Neural progenitor cell (in vitro differentiated cells): Measurements from ENCODE around the gene CTNNA3. TPM values are rescaled to one million over a fixed set of nuclear protein-coding genes. Genes with fewer than 3 reads are reported as not detected.

Experiments
- DNase-seq: peaks from one replicate; pipeline ENCODE4 v3.0.0-alpha.2; 2016; ENCODE audit warnings: low spot score
- H2AFZ ChIP-seq: fragments of 200-600 bp; sonication (generic); replicated peaks from 2 replicates; pipeline ENCODE4 v1.6.1; 2016; ENCODE audit warnings: antibody characterized with exemption
- H3F3A ChIP-seq: fragments of 200-600 bp; sonication (generic); 2 replicates; pipeline ENCODE4 v1.6.1; 2016; ENCODE audit warnings: antibody characterized with exemption, low read depth
- H3K27ac ChIP-seq: fragments of 200-600 bp; sonication (generic); 2 replicates; pipeline ENCODE4 v1.5.1; 2016; ENCODE audit warnings: mild to moderate bottlenecking
- H3K27me3 ChIP-seq: fragments of 200-600 bp; sonication (generic); 2 replicates; pipeline ENCODE4 v1.6.1; 2016; ENCODE audit warnings: mild to moderate bottlenecking, moderate library complexity
- H3K36me3 ChIP-seq: fragments of 200-600 bp; sonication (generic); 2 replicates; pipeline ENCODE4 v1.5.1; 2016
- H3K4me1 ChIP-seq: fragments of 200-600 bp; sonication (generic); 2 replicates; pipeline ENCODE4 v1.6.1; 2016; ENCODE audit warnings: mixed run types
- H3K4me2 ChIP-seq: fragments of 200-600 bp; sonication (generic); 2 replicates; pipeline ENCODE4 v1.6.1; 2016
- H3K4me3 ChIP-seq: fragments of 200-600 bp; sonication (generic); 2 replicates; pipeline ENCODE4 v1.5.1; 2016
- H3K79me2 ChIP-seq: fragments of 200-600 bp; sonication (generic); 2 replicates; pipeline ENCODE4 v1.6.1; 2016; ENCODE audit warnings: low read depth
- H3K9ac ChIP-seq: fragments of 200-600 bp; sonication (generic); 2 replicates; pipeline ENCODE4 v1.6.1; 2016
- H3K9me3 ChIP-seq: fragments of 200-600 bp; sonication (generic); 2 replicates; pipeline ENCODE4 v1.5.1; 2016; ENCODE audit warnings: low read depth
- H4K20me1 ChIP-seq: fragments of 200-600 bp; sonication (generic); 2 replicates; pipeline ENCODE4 v1.6.1; 2016; ENCODE audit warnings: low read depth
- H3K27ac Mint-ChIP-seq: 3 replicates; pipeline ENCODE4 v1.8.0; 2021; ENCODE audit warnings: mixed read lengths
- H3K27me3 Mint-ChIP-seq: 2 replicates; pipeline ENCODE4 v1.8.0; 2022; ENCODE audit warnings: low read depth, mild to moderate bottlenecking, inconsistent platforms, moderate library complexity, mixed read lengths; ENCODE audit not compliant: insufficient read depth
- H3K36me3 Mint-ChIP-seq: 3 replicates; pipeline ENCODE4 v1.8.0; 2021; ENCODE audit warnings: mixed read lengths
- H3K4me1 Mint-ChIP-seq: 3 replicates; pipeline ENCODE4 v1.8.0; 2021; ENCODE audit warnings: mixed read lengths
- H3K4me3 Mint-ChIP-seq: 3 replicates; pipeline ENCODE4 v1.8.0; 2021; ENCODE audit warnings: mild to moderate bottlenecking, moderate library complexity, mixed read lengths
- H3K9me3 Mint-ChIP-seq: 3 replicates; pipeline ENCODE4 v1.8.0; 2020; ENCODE audit warnings: mixed read lengths
- CTCF ChIP-seq: fragments of 200-600 bp; sonication (generic); IDR thresholded peaks from 2 replicates; pipeline ENCODE4 v1.5.1; 2017; ENCODE audit warnings: antibody characterized with exemption, mild to moderate bottlenecking
- EZH2 ChIP-seq: fragments of 200-600 bp; sonication (generic); IDR thresholded peaks from 2 replicates; pipeline ENCODE4 v1.6.1; 2017; ENCODE audit warnings: antibody characterized with exemption, mild to moderate bottlenecking, moderate library complexity
- EZH2phosphoT487 ChIP-seq: fragments of 200-600 bp; sonication (generic); IDR thresholded peaks from 2 replicates; pipeline ENCODE4 v1.6.1; 2017; ENCODE audit warnings: antibody characterized with exemption
- total RNA-seq: library from RNA; depleted of rRNA; stranded (reverse); fragments of >200 nt; gene quantifications from 2 replicates; pipeline ENCODE4 v1.2.3, GENCODE V29; 2015; ENCODE audit warnings: low replicate concordance

Gene CTNNA3
- total RNA-seq, 1 donor from 2014 or later = 12.9 TPM

GRCh38 chr10:66828957-66829356, 867.0 kb downstream of the CTNNA3 start:
- Mint-ChIP-seq H3K36me3 (no peaks in the 10 kb centered on the region), H3K27ac (no peak overlapping the region), H3K4me1 (no peaks in the 10 kb centered on the region), H3K4me3 (no peak overlapping the region), H3K27me3 (peaks cover 11% of the 10 kb centered on the region), H3K9me3 (peaks cover 2% of the 10 kb centered on the region)
- Histone ChIP-seq H2AFZ (no peak overlapping the region), H3K4me2 (no peak overlapping the region), H3K4me1 (peaks cover 30% of the 10 kb centered on the region), H3K9ac (no peak overlapping the region), H3K27ac (no peak overlapping the region), H4K20me1 (no peaks in the 10 kb centered on the region), H3K36me3 (no peaks in the 10 kb centered on the region), H3K4me3 (no peak overlapping the region), H3F3A (peaks cover 7% of the 10 kb centered on the region), H3K27me3 (no peaks in the 10 kb centered on the region), H3K9me3 (no peaks in the 10 kb centered on the region), H3K79me2 (no peaks in the 10 kb centered on the region)
- DNase-seq = no peak
- TF ChIP-seq CTCF (no peak), EZH2phosphoT487 (no peak), EZH2 (no peak)

- no peaks in the 10 kb centered on the region for H3K79me2 ChIP-seq
- no peak for TF ChIP-seq CTCF
- no peak for TF ChIP-seq EZH2phosphoT487
- TF ChIP-seq EZH2 = no peak
- no peak overlapping the region for H3K4me2 ChIP-seq
- peaks cover 28% of the 10 kb centered on the region for H3K4me1 ChIP-seq
- no peaks in the 10 kb centered on the region for H3K36me3 Mint-ChIP-seq
- H2AFZ ChIP-seq = no peak overlapping the region
- H3K9me3 ChIP-seq = no peaks in the 10 kb centered on the region
- no peak overlapping the region for H3K27ac ChIP-seq
- H3K27me3 Mint-ChIP-seq = peaks cover 14% of the 10 kb centered on the region
- no peak overlapping the region for H3K4me3 ChIP-seq
- DNase-seq = no peak
- H3K4me3 Mint-ChIP-seq = no peak overlapping the region
- peaks cover 2% of the 10 kb centered on the region for H3K9me3 Mint-ChIP-seq
- peaks cover 15% of the 10 kb centered on the region for H3F3A ChIP-seq
- H3K27me3 ChIP-seq = no peaks in the 10 kb centered on the region
- peaks cover 9% of the 10 kb centered on the region for H3K4me1 Mint-ChIP-seq
- H3K36me3 ChIP-seq = no peaks in the 10 kb centered on the region
- no peak overlapping the region for H3K9ac ChIP-seq
- H4K20me1 ChIP-seq = no peaks in the 10 kb centered on the region
- no peak overlapping the region for H3K27ac Mint-ChIP-seq
Observed at GRCh38 chr10:66827353-66827752, 868.6 kb downstream of the CTNNA3 start.

DNA sequence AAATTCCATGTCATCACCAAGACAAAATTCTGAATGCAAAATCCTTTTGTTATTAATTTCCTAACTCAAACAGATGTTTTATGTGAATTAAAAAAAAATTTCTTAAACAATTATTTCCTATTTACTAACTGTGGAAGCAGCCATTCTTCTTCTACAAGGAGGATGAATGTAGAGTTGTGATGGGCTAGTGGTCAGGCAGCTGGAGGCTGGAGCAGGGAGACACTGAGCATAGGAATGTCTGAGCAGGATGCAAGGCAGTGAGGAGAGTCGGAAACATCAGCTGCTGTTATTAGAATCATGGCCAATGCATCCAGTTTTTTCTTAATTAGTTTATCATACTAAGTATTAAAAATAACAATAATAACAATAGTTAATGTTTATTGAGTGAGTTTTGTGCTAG, 872.7 kb downstream of the CTNNA3 start:
- Histone ChIP-seq H3K27ac (peak overlapping the region; percentile 93), H4K20me1 (no peaks in the 10 kb centered on the region), H3K79me2 (no peaks in the 10 kb centered on the region), H3K27me3 (no peaks in the 10 kb centered on the region), H3F3A (peaks cover 23% of the 10 kb centered on the region), H3K4me1 (peaks cover 46% of the 10 kb centered on the region), H3K9me3 (no peaks in the 10 kb centered on the region), H3K36me3 (no peaks in the 10 kb centered on the region), H3K4me2 (peak overlapping the region; percentile 72), H3K4me3 (peak overlapping the region; percentile 28), H3K9ac (no peak overlapping the region), H2AFZ (no peak overlapping the region)
- Mint-ChIP-seq H3K9me3 (peaks cover 2% of the 10 kb centered on the region), H3K4me3 (no peak overlapping the region), H3K27ac (no peak overlapping the region), H3K4me1 (peaks cover 10% of the 10 kb centered on the region), H3K27me3 (peaks cover 13% of the 10 kb centered on the region), H3K36me3 (no peaks in the 10 kb centered on the region)
- TF ChIP-seq EZH2phosphoT487 (no peak), EZH2 (no peak), CTCF (no peak)
- DNase-seq = peak; percentile 46

- no peaks in the 10 kb centered on the region for H3K27me3 ChIP-seq
- Mint-ChIP-seq H3K27ac (no peak overlapping the region), H3K4me1 (peaks cover 10% of the 10 kb centered on the region), H3K4me3 (no peak overlapping the region), H3K27me3 (peaks cover 13% of the 10 kb centered on the region), H3K9me3 (peaks cover 2% of the 10 kb centered on the region), H3K36me3 (no peaks in the 10 kb centered on the region)
- H4K20me1 ChIP-seq = no peaks in the 10 kb centered on the region
- no peaks in the 10 kb centered on the region for H3K79me2 ChIP-seq
- H2AFZ ChIP-seq = no peak overlapping the region
- H3K4me1 ChIP-seq = peaks cover 46% of the 10 kb centered on the region
- H3K4me3 ChIP-seq = peak overlapping the region; percentile 28
- H3K9me3 ChIP-seq = no peaks in the 10 kb centered on the region
- no peak overlapping the region for H3K9ac ChIP-seq
- H3K36me3 ChIP-seq = no peaks in the 10 kb centered on the region
- H3K27ac ChIP-seq = peak overlapping the region; percentile 93
- H3F3A ChIP-seq = peaks cover 23% of the 10 kb centered on the region
- TF ChIP-seq EZH2 = no peak
- peak; percentile 92 for TF ChIP-seq EZH2phosphoT487
- no peak for TF ChIP-seq CTCF
- peak overlapping the region; percentile 72 for H3K4me2 ChIP-seq
- DNase-seq = peak; percentile 90
Observed at GRCh38 chr10:66822801-66823200, 873.2 kb downstream of the CTNNA3 start.
